GM19025 (cell line): ENCODE measurements around the gene ZXDC.

Source experiments
- ATAC-seq: cut with Tn5 transposase; IDR thresholded peaks from one replicate; pipeline ENCODE4 v1.9.1; 2021; ENCODE audit warnings: mild to moderate bottlenecking, low read depth, moderate library complexity; ENCODE audit not compliant: unreplicated experiment

ZXDC gene

DNA sequence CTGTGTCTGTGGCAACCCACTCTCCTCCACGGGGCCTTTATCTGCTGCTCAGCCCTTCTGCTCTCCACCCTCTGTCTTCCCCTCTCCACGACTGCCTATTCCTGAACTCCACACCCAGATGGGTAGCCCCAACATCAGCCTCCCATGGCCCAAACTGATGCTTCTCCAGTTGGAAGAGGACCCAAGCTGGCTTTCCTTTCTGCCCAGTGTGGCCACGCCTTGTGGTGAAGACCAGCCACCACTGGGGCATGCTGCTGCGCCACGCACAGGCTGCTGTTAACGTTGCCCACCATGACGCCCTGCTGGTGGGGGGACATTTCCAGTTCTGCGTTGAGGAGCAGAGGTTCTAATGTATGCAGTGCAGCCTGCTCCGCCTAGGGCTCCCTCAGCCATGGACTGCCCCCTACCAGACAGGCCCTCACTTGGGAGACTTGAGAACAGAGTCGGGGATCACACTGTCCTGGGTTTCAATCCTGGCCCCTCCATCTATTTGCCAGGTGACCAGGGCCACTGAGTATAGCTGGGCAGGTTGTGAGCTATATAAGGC, 54.0 kb downstream of the ZXDC start:
- ATAC-seq, result no peak

GRCh38 chr3:126419886-126420786, 55.6 kb downstream of the ZXDC start:
- no peak for ATAC-seq

- no peak for ATAC-seq
Observed at GRCh38 chr3:126419151-126419703, 56.5 kb downstream of the ZXDC start.

GRCh38 chr3:126418661-126419131, 57.0 kb downstream of the ZXDC start:
- ATAC-seq, result no peak

DNA sequence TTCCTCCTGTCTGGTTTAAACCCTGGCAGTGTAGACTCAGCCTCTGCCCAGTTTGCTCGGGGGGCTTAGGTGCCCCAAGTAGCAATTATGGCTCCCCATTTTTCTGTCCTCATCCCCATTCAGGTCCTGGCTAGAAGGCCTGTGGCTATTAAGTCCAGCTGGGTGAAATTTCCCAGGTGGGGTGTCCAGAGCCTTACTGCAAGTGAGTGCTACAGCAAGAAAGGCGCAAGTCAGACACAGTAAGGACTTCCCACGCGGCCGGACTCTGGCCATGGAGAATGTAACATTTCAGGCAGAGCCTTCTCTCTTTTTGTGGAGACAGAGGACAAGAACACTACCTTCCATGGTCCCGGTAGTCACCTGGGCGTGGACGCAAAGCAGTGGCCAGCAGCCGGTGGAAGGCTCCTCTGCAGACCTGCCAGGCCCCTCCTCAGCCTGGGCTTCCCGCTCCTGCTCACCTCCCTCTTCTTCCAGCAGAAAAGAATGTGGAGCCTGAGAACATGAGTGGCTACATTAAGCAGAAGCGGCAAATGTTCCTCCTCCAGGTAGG, 57.6 kb downstream of the ZXDC start:
- no peak for ATAC-seq

DNA sequence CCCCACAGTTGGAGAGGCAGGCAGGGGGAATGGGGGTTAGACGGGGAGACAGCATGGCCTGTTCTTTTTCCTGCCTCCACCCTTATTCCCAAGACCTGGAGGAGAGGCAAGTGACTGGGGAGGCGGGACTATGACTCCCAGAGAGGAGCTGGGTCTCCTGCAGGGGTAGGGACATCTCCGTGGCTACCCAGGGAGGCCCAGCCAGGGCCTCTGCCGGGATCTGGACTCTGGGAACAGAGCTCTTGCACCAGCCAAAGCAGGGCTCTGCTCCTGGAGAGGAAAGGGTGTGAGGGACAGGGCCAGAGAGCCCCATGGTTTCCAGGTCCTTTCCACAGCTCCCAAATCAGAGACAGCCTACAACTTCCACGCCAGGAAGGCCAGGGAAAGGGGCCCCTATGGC, 58.2 kb downstream of the ZXDC start:
- no peak for ATAC-seq

DNA sequence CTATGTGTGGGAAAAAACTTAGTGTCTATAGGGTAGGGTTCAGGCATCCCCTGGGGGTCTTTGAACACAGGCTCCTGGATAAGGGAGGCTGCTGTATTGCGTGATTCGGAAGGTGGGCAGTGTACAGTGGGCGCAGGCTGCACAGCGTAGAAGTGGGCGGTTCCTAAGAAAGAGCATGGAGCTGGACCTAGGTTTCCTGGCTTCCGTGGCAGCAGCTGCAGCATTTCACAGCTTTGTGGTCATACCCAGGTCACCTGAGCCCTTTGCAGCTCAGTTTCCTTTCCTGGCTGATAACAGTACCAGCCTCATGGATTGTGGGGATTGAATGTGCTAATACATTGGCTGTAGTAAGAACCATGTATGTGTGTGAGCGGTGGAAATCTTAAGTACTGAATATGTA, 58.7 kb downstream of the ZXDC start:
- ATAC-seq, result no peak

- no peak for ATAC-seq
Observed at GRCh38 chr3:126415661-126416591, 59.8 kb downstream of the ZXDC start.

- ATAC-seq, result no peak
Observed at GRCh38 chr3:126414961-126415660, 60.6 kb downstream of the ZXDC start.

DNA sequence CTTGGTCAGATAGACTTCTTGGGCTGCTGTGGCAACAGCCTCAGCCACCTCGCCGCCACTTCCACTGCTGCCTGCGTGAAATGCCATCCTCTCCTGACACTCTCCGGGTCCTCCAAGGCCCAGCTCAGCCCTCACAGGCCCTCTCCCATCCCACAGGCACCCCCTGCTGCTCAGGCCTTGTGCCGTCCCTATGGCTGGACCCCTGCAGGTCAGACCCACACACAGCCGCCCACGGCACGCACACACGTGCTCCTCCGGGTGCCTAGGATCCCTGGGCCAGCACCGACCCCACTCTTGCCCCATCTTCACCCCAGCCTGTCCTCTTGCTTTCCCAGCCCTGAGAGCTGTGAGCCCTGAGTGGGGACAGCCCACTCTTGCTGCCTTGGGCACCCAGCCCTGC, 61.3 kb downstream of the ZXDC start:
- ATAC-seq, result no peak

DNA sequence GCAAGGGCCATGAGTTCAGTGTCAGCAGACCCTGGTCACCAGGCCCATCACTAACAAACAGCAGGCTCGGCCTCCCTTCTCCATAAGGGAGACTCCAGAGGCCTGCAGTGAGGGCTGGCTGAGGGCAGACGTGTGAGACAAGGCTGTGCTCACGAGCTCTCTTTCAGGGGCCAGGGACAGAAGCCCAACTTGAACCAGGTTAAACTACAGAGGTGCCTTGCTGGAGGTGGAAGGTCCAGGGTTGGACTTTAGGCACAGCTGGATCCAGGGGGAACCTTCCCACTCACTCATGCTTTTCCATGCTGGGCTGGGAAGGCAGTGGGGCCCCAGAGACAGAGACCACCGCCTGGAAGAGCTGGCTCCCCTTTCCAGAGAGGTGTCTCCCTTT, 62.0 kb downstream of the ZXDC start:
- no peak for ATAC-seq

- ATAC-seq, result no peak
Observed at GRCh38 chr3:126412841-126413692, 62.6 kb downstream of the ZXDC start.

- ATAC-seq, result no peak
Observed at GRCh38 chr3:126408099-126408498, 67.6 kb downstream of the ZXDC start.

DNA sequence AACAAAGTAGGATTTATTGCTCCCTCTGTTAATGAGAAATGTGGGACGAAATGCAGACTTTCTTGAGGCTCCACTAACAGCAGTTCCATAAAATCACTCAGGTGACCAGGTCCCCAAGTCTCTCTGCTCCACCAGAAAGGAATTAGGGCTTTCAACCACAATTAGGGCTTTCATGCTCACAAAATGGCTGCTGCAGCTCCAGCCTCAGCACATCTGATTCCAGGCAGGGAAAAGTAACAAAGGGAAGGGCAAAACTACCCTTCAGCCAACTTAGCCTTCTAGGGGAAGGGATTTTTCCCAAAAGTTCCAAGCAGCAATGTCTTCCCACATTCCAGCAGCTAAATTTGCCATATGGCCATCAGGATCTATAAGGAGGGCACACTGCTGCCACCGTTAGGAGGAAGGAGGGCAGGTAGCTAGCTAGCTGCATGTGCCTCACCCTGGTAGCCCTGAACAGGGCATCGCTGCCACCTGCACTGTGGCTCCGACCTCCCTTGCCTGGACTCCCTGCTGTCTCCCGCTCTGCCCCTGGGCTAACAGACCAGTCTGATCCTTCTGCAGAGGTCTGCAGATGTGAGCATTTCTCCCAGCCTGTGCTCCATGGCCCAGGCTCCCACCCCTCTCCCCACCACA, 68.2 kb downstream of the ZXDC start:
- ATAC-seq, result no peak

GRCh38 chr3:126406389-126407296, 69.0 kb downstream of the ZXDC start:
- no peak for ATAC-seq

- no peak for ATAC-seq
Observed at GRCh38 chr3:126402666-126403302, 72.9 kb downstream of the ZXDC start.

- no peak for ATAC-seq
Observed at GRCh38 chr3:126402178-126402577, 73.5 kb downstream of the ZXDC start.
